Upper lobe of left lung (tissue), 4 donors: ENCODE measurements around the gene KRT4.

Experiments
- EP300 ChIP-seq, 4 donors: sonication (generic); formaldehyde crosslinking; IDR thresholded peaks; one replicate each; pipeline ENCODE4 v1.5.1; 2017; ENCODE audit warnings: antibody characterized with exemption in 4 of 4, control low read depth in 2 of 4
- POLR2A ChIP-seq, 4 donors: fragments of 450-650 bp; IDR thresholded peaks; one replicate each; pipeline ENCODE4 v1.5.1; 2016 to 2017; ENCODE audit warnings: antibody characterized with exemption in 4 of 4, mild to moderate bottlenecking in 2 of 4
- TF ChIP-seq, protein P1 (sequence below), 6 experiments: fragments of 450-650 bp in 4 of 6; fragments of 200-600 bp in 2 of 6; sonication (generic) in 2 of 6; IDR thresholded peaks; one replicate each; pipeline ENCODE4 v1.5.1; 2016 to 2019; ENCODE audit warnings: antibody characterized with exemption in 6 of 6

DNA sequence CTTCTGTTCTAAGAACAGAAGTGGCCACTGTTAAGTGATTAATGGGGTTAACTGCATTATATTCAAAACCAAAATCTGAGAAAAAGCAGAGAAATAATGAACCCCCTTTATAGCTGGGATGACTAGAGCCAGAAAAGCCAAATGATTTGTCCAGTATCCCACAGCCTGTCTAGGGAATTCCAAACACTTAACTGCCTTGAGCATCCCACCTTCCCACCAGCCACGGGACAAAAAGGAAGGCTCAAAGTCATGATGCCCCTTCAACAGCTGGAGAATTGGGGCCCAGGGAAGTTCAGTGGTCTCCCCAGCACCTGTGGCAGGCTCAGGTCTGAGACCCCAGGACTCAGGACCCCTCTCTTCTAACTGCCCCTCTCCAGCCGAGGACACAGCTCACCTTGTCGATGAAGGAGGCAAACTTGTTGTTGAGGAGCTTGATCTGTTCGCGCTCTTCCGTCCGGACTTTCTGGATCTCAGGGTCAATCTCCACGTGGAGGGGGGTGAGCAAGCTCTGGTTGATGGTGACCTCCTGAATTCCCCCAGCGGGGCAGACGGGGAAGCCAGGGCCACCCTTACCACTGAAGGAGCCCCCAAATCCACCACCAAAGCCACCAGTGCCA lies 605 bp downstream of the KRT4 start:
- TF ChIP-seq, protein P1, sequence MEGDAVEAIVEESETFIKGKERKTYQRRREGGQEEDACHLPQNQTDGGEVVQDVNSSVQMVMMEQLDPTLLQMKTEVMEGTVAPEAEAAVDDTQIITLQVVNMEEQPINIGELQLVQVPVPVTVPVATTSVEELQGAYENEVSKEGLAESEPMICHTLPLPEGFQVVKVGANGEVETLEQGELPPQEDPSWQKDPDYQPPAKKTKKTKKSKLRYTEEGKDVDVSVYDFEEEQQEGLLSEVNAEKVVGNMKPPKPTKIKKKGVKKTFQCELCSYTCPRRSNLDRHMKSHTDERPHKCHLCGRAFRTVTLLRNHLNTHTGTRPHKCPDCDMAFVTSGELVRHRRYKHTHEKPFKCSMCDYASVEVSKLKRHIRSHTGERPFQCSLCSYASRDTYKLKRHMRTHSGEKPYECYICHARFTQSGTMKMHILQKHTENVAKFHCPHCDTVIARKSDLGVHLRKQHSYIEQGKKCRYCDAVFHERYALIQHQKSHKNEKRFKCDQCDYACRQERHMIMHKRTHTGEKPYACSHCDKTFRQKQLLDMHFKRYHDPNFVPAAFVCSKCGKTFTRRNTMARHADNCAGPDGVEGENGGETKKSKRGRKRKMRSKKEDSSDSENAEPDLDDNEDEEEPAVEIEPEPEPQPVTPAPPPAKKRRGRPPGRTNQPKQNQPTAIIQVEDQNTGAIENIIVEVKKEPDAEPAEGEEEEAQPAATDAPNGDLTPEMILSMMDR (IDR thresholded peaks at IDR 0.05) = no peak
- TF ChIP-seq EP300 (IDR thresholded peaks at IDR 0.05) (no peak), POLR2A (IDR thresholded peaks at IDR 0.05) (no peak)
